Suprapubic skin (tissue), 4 donors: ENCODE measurements around the gene DCDC2C. TPM values are rescaled to one million over a fixed set of nuclear protein-coding genes. Genes with fewer than 3 reads are reported as not detected.

ENCODE experiments used
- DNase-seq, 2 donors: peaks; one replicate each; pipeline ENCODE4 v3.0.0-alpha.2; 2019; ENCODE audit warnings: low spot score in 2 of 2
- H3K27ac ChIP-seq: fragments of 200-600 bp; sonication (generic); one replicate; pipeline ENCODE4 v1.5.1; 2019
- H3K27me3 ChIP-seq: fragments of 200-600 bp; sonication (generic); one replicate; pipeline ENCODE4 v1.5.1; 2019
- H3K36me3 ChIP-seq: fragments of 200-600 bp; sonication (generic); one replicate; pipeline ENCODE4 v1.5.1; 2019
- H3K4me1 ChIP-seq: fragments of 200-600 bp; sonication (generic); one replicate; pipeline ENCODE4 v1.5.1; 2019
- H3K4me3 ChIP-seq: fragments of 200-600 bp; sonication (generic); one replicate; pipeline ENCODE4 v1.5.1; 2019; ENCODE audit warnings: mild to moderate bottlenecking
- H3K9me3 ChIP-seq: fragments of 200-600 bp; sonication (generic); one replicate; pipeline ENCODE4 v1.5.1; 2019
- EP300 ChIP-seq: sonication (generic); formaldehyde crosslinking; IDR thresholded peaks from one replicate; pipeline ENCODE4 v1.6.1; 2017; ENCODE audit warnings: antibody characterized with exemption
- POLR2A ChIP-seq, 2 donors: fragments of 450-650 bp; IDR thresholded peaks; one replicate each; pipeline ENCODE4 v1.6.1; 2017; ENCODE audit warnings: antibody characterized with exemption in 2 of 2, mild to moderate bottlenecking in 2 of 2, moderate library complexity in 2 of 2
- POLR2AphosphoS5 ChIP-seq, 3 donors: sonication (generic); formaldehyde crosslinking; IDR thresholded peaks; one replicate each; pipeline ENCODE4 v1.6.1; 2017; ENCODE audit warnings: antibody characterized with exemption in 3 of 3
- WGBS: methylation state at CpG from one replicate; pipeline ENCODE4 v1.1.5; 2018; 5-methylcytosine and 5-hydroxymethylcytosine counted together
- total RNA-seq, 4 donors: library from RNA; depleted of rRNA; stranded (reverse); fragments of >200 nt; gene quantifications; one replicate each; pipeline ENCODE4 v1.1.0, GENCODE V29; 2016
- TF ChIP-seq, protein P1 (sequence below), 2 donors: fragments of 200-600 bp in 1 of 2; fragments of 450-650 bp in 1 of 2; sonication (generic) in 1 of 2; IDR thresholded peaks; one replicate each; pipeline ENCODE4 v1.5.1; 2016 to 2019; ENCODE audit warnings: antibody characterized with exemption in 2 of 2, mild to moderate bottlenecking in 1 of 2, moderate library complexity in 1 of 2

The DCDC2C gene
- total RNA-seq, 4 donors from 2014 or later, result 1.0 TPM; not detected in 3

GRCh38 chr2:3712831-3713503 lies 9.6 kb downstream of the DCDC2C start:
- no peak for DNase-seq
- H3K36me3 ChIP-seq, result no peaks in the 10 kb centered on the region
- 58% methylated on average over 10 of the region's 10 CpGs for WGBS
- TF ChIP-seq EP300 (no peak), POLR2A (IDR thresholded peaks at IDR 0.05) (no peak), POLR2AphosphoS5 (IDR thresholded peaks at IDR 0.05) (no peak)
- TF ChIP-seq, protein P1, sequence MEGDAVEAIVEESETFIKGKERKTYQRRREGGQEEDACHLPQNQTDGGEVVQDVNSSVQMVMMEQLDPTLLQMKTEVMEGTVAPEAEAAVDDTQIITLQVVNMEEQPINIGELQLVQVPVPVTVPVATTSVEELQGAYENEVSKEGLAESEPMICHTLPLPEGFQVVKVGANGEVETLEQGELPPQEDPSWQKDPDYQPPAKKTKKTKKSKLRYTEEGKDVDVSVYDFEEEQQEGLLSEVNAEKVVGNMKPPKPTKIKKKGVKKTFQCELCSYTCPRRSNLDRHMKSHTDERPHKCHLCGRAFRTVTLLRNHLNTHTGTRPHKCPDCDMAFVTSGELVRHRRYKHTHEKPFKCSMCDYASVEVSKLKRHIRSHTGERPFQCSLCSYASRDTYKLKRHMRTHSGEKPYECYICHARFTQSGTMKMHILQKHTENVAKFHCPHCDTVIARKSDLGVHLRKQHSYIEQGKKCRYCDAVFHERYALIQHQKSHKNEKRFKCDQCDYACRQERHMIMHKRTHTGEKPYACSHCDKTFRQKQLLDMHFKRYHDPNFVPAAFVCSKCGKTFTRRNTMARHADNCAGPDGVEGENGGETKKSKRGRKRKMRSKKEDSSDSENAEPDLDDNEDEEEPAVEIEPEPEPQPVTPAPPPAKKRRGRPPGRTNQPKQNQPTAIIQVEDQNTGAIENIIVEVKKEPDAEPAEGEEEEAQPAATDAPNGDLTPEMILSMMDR (IDR thresholded peaks at IDR 0.05), result no peak
- no peaks in the 10 kb centered on the region for H3K27me3 ChIP-seq
- H3K4me3 ChIP-seq, result no peak overlapping the region
- H3K27ac ChIP-seq, result no peak overlapping the region
- peaks cover 12% of the 10 kb centered on the region for H3K4me1 ChIP-seq
- H3K9me3 ChIP-seq, result no peaks in the 10 kb centered on the region

GRCh38 chr2:3718679-3719078 lies 15.3 kb downstream of the DCDC2C start:
- Histone ChIP-seq H3K4me1 (no peaks in the 10 kb centered on the region), H3K36me3 (no peaks in the 10 kb centered on the region), H3K27ac (no peak overlapping the region), H3K9me3 (no peaks in the 10 kb centered on the region), H3K4me3 (no peak overlapping the region), H3K27me3 (no peaks in the 10 kb centered on the region)
- 71% methylated on average over 8 of the region's 8 CpGs for WGBS
- DNase-seq, result no peak
- TF ChIP-seq POLR2AphosphoS5 (IDR thresholded peaks at IDR 0.05), result no peak
- no peak for TF ChIP-seq POLR2A (IDR thresholded peaks at IDR 0.05)
- no peak for TF ChIP-seq EP300
- TF ChIP-seq, protein P1 (IDR thresholded peaks at IDR 0.05), result no peak

DNA sequence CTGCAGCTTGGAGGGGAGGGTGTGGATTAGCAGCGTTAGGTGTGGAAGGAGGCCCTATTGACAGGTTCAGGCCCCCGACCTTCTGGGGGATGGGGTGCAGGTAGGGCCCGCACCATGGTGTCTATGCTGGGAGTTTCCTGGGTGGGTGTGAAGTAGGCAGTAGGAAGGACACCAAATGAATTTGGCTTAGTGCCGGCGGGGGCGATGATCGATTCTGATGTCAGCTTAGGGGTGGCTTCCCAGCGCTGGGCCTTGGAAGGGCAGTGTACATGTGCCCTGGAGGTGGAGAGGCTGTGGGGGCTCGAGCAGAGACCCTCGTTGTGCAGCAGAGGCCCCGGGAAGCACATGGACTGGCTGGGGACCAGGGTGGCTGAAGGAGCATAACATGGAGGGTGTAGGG lies 21.6 kb downstream of the DCDC2C start:
- no peak for TF ChIP-seq EP300
- TF ChIP-seq POLR2AphosphoS5 (IDR thresholded peaks at IDR 0.05), result no peak
- TF ChIP-seq POLR2A (IDR thresholded peaks at IDR 0.05), result no peak
- TF ChIP-seq, protein P1 (IDR thresholded peaks at IDR 0.05), result no peak
- peaks cover 7% of the 10 kb centered on the region for H3K4me1 ChIP-seq
- H3K27ac ChIP-seq, result no peak overlapping the region
- no peak for DNase-seq
- H3K9me3 ChIP-seq, result no peaks in the 10 kb centered on the region
- H3K4me3 ChIP-seq, result no peak overlapping the region
- H3K36me3 ChIP-seq, result no peaks in the 10 kb centered on the region
- 77% methylated on average over 11 of the region's 11 CpGs for WGBS
- peaks cover 8% of the 10 kb centered on the region for H3K27me3 ChIP-seq

DNA sequence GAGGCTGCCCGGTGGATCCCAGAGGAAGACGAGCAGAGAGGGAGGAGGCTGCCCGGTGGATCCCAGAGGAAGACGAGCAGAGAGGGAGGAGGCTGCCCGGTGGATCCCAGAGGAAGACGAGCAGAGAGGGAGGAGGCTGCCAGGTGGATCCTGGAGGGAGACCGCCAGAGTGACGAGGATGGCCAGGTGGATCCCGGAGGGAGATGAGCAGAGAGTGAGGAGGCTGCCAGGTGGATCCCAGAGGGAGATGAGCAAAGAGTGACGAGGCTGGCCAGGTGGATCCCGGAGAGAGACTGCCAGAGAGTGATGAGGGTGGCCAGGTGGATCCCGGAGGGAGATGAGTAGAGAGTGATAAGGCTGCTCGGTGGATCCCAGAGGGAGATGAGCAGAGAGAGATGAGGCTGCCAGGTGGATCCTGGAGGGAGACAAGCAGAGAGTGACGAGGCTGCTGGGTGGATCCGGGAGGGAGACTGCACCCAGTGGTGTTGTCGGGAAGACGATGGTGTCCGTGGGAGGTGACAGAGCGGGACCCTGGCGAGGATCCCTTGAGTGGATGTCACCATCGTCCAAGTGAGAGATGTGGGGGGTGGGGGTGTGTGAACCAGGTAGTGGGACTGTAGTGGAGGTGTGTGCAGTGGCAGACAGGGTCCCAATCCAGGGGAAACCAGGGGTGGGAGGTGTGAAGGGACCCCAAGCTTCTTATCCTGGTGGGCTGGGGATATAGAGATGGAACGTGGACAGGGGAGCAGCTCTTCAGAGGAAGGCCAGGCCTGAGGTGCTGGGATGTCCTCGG lies 22.3 kb downstream of the DCDC2C start:
- H3K4me3 ChIP-seq, result no peak overlapping the region
- 77% methylated on average over 23 of the region's 23 CpGs for WGBS
- TF ChIP-seq, protein P1 (IDR thresholded peaks at IDR 0.05), result no peak
- TF ChIP-seq EP300 (no peak), POLR2A (IDR thresholded peaks at IDR 0.05) (no peak), POLR2AphosphoS5 (IDR thresholded peaks at IDR 0.05) (no peak)
- no peak overlapping the region for H3K27ac ChIP-seq
- H3K4me1 ChIP-seq, result peaks cover 7% of the 10 kb centered on the region
- H3K9me3 ChIP-seq, result no peaks in the 10 kb centered on the region
- H3K27me3 ChIP-seq, result peaks cover 8% of the 10 kb centered on the region
- DNase-seq, result no peak
- H3K36me3 ChIP-seq, result no peaks in the 10 kb centered on the region

GRCh38 chr2:3726511-3726910 lies 23.1 kb downstream of the DCDC2C start:
- 93% methylated on average over 10 of the region's 10 CpGs for WGBS
- Histone ChIP-seq H3K9me3 (no peaks in the 10 kb centered on the region), H3K36me3 (no peaks in the 10 kb centered on the region), H3K27ac (no peak overlapping the region), H3K4me1 (peaks cover 7% of the 10 kb centered on the region), H3K27me3 (peaks cover 8% of the 10 kb centered on the region), H3K4me3 (no peak overlapping the region)
- DNase-seq, result no peak
- TF ChIP-seq POLR2A (IDR thresholded peaks at IDR 0.05) (no peak), EP300 (no peak), POLR2AphosphoS5 (IDR thresholded peaks at IDR 0.05) (no peak)
- TF ChIP-seq, protein P1 (IDR thresholded peaks at IDR 0.05), result no peak
